Thoracic aorta (tissue), 2 donors: ENCODE measurements around the gene USO1. TPM values are rescaled to one million over a fixed set of nuclear protein-coding genes. Genes with fewer than 3 reads are reported as not detected.
"Not testable (repeated sequence)": the region's sequence is repeated elsewhere in the genome, so short reads cannot be mapped to it uniquely, and the experiment has no call there.

Experiments
- ATAC-seq: fragments of 150-250 bp; one replicate; pipeline ENCODE4 v1.8.0; 2017; ENCODE audit warnings: low read depth; ENCODE audit not compliant: insufficient number of reproducible peaks, low FRiP score
- DNase-seq: peaks from one replicate; pipeline ENCODE4 v3.0.0-alpha.2; 2020; ENCODE audit warnings: low spot score
- H3K27ac ChIP-seq, 2 donors: fragments of 200-600 bp; sonication (generic); 1 replicate in 1 of 2; 2 replicates in 1 of 2; pipeline ENCODE4 v1.5.1; 2016; ENCODE audit warnings: mild to moderate bottlenecking in 2 of 2, moderate library complexity in 2 of 2
- H3K27me3 ChIP-seq: fragments of 200-600 bp; sonication (generic); replicated peaks from 2 replicates; pipeline ENCODE4 v1.6.0; 2016; ENCODE audit warnings: mild to moderate bottlenecking; ENCODE audit not compliant: insufficient read depth
- H3K36me3 ChIP-seq: fragments of 200-600 bp; sonication (generic); one replicate; pipeline ENCODE4 v1.5.1; 2016
- H3K4me1 ChIP-seq, 2 donors: fragments of 200-600 bp; sonication (generic); 1 replicate in 1 of 2; 2 replicates in 1 of 2; pipeline versions ENCODE4 v1.5.1 to v1.6.0; 2016; ENCODE audit warnings: low read depth in 2 of 2, mild to moderate bottlenecking in 1 of 2; ENCODE audit not compliant: control insufficient read depth in 1 of 2
- H3K4me3 ChIP-seq: fragments of 200-600 bp; sonication (generic); 2 replicates; pipeline ENCODE4 v1.5.1; 2016; ENCODE audit warnings: mild to moderate bottlenecking
- H3K9me3 ChIP-seq: fragments of 200-600 bp; sonication (generic); 2 replicates; pipeline ENCODE4 v1.5.1; 2016
- total RNA-seq, 2 donors: library from RNA; depleted of rRNA; stranded (reverse); fragments of >200 nt; gene quantifications; one replicate each; pipeline versions ENCODE4 v1.1.0 to v1.2.3, GENCODE V29; 2016
- TF ChIP-seq, protein P1 (sequence below): fragments of 200-600 bp; sonication (generic); IDR thresholded peaks from one replicate; pipeline ENCODE4 v1.5.1; 2019; ENCODE audit warnings: antibody characterized with exemption

The USO1 gene
- total RNA-seq, 2 donors from 2014 or later: 68.0 to 85.9 TPM

DNA sequence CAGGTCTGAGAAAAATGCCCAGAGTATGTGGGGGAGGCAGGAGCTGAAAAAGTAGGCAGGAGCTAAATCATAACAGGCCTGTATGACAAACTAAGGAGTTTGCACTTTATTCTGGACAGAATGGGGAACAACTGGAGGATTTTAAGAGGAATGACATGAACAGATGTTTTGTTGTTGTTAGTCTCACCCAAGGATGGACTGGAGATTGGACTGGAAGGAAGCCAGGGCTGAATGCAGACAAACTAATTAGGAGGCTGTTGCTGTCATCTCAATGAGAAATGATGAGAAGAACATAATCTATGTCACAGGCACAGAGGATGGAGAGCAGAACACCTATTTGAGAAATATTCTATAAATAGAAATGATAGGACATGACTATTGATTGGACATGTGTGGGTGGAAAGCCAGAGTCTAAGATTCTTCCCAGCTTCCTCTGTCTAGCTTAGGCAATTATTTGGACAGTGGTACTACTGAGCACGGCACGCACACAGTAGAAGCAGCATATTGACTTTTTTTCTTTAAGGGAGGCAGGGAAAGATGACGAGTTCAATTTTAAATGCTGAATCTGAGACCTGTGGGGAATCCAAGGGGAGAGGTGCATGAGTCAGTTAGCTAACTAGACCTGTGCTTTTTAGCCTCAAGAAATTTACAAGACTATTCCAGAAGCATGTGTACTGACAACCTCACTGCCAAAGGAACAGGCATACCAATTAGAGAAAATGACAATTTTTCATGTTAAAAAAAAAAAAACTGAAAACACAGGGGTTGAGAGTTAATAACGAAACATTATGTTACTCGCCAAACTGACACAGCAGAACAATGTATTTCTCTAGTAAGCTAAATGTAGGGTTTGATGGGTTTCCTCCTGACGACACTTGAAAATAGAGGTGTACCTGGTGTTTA lies 963 bp upstream of the USO1 start:
- Histone ChIP-seq H3K4me3 (peak overlapping the region; percentile 81), H3K27ac (peak overlapping the region; percentile 79 to 94), H3K27me3 (no peaks in the 10 kb centered on the region), H3K36me3 (no peaks in the 10 kb centered on the region), H3K9me3 (no peaks in the 10 kb centered on the region), H3K4me1 (peaks cover 21 to 42% of the 10 kb centered on the region in 2 donors)
- no peak for ATAC-seq
- DNase-seq: no peak
- TF ChIP-seq, protein P1, sequence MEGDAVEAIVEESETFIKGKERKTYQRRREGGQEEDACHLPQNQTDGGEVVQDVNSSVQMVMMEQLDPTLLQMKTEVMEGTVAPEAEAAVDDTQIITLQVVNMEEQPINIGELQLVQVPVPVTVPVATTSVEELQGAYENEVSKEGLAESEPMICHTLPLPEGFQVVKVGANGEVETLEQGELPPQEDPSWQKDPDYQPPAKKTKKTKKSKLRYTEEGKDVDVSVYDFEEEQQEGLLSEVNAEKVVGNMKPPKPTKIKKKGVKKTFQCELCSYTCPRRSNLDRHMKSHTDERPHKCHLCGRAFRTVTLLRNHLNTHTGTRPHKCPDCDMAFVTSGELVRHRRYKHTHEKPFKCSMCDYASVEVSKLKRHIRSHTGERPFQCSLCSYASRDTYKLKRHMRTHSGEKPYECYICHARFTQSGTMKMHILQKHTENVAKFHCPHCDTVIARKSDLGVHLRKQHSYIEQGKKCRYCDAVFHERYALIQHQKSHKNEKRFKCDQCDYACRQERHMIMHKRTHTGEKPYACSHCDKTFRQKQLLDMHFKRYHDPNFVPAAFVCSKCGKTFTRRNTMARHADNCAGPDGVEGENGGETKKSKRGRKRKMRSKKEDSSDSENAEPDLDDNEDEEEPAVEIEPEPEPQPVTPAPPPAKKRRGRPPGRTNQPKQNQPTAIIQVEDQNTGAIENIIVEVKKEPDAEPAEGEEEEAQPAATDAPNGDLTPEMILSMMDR: no peak

DNA sequence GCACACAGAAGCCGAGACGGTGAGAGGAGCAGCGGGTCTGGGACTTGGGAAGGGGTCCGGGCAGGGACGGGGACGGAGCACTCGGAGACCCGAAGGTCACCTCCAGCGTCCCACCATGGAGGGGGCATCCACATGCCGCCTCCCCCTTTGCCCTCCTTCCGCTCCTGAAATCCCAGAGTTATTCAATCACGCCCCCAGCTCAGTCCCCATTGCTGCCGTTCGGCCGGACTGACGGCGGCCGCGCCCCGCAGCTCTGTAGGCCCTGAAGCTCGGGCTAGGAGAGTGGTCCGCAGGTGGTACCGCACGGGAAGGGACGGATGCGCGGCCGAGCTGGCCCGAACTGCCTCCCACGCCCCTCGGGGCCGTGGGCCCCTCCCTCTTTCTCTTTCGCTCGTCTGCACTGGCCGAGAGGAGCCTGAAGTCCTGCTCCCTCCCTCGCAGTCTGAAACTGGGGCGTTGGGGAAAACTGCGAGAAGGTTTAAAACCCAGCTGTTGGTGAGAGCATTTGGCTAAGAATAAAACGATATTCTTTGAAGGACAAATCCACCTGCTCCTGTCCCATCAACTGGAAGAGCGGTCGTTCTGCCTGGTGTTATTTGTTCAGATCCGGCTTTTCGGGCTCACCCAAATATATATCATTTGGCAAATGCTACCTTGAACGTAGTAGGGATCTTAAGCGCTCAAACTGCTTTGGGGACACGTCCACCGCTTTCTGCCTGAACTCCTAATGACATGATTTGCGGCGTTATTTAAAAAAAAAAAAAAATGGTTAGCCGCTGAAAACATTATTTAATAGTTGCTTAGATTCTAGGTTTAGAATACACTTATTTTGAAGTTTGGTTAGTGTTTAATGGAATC lies 719 bp downstream of the USO1 start:
- H3K4me3 ChIP-seq: peak overlapping the region; percentile 81
- peak overlapping the region; percentile 94 to 96 for H3K27ac ChIP-seq

DNA sequence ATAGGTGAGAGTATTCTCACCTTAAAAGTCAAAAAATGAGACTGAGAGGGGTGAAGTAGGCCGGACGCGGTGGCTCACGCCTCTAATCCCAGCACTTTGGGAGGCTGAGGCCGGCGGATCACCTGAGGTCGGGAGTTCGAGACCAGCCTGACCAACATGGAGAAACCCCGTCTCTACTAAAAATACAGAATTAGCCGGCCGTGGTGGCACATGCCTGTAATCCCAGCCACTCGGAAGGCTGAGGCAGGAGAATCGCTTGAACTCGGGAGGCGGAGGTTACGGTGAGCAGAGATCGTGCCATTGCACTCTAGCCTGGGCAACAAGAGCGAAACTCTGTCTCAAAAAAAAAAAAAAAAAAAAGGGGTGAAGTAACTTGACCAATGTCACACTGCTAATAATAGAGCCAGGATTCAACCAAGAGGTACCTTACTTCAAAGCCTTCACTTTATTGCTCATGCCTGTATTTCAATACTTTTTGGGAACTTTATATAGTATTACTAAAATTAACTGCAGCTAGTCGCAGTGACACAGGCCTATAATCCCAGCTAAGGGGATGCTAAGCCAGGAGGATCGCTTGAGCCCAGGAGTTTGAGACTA lies 1.7 kb downstream of the USO1 start:
- peak overlapping the region; percentile 94 to 96 for H3K27ac ChIP-seq
- not testable (repeated sequence) for ATAC-seq, H3K27me3 ChIP-seq, DNase-seq, H3K36me3 ChIP-seq, H3K9me3 ChIP-seq
- H3K4me1 ChIP-seq: peaks cover 29 to 63% of the 10 kb centered on the region in 2 donors
- peak overlapping the region; percentile 81 for H3K4me3 ChIP-seq

More for the DNA sequence above, 719 bp downstream of the USO1 start:
- Histone ChIP-seq H3K9me3 (no peaks in the 10 kb centered on the region), H3K27me3 (no peaks in the 10 kb centered on the region), H3K36me3 (no peaks in the 10 kb centered on the region), H3K4me1 (peaks cover 24 to 57% of the 10 kb centered on the region in 2 donors)
- TF ChIP-seq, protein P1: no peak
- peak; percentile 50 for ATAC-seq
- peak; percentile 20 for DNase-seq

DNA sequence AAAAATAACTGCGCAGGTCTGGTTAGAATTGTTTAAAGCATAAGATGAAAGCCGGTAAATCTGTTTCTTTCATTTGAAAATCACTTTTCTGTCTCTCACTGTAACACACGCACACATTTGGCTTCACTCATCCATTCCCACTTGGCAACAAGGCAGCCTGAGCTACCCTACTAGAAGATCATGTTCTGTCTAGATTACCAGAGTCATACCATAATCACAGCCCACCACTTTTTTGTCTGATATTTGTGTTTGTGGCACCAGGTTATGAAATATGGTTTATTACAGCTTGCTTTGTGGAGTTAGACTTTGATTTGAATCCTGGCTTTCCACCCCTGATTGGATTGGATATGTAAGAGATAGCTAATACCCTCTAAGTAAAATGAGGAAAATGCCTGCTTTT lies 2.2 kb downstream of the USO1 start:
- TF ChIP-seq, protein P1: no peak
- H3K27ac ChIP-seq: peak overlapping the region; percentile 60 to 94
- DNase-seq: no peak
- H3K27me3 ChIP-seq: no peaks in the 10 kb centered on the region
- peaks cover 32 to 69% of the 10 kb centered on the region in 2 donors for H3K4me1 ChIP-seq
- H3K36me3 ChIP-seq: no peaks in the 10 kb centered on the region
- H3K4me3 ChIP-seq: peak overlapping the region; percentile 81
- no peaks in the 10 kb centered on the region for H3K9me3 ChIP-seq
- no peak for ATAC-seq

DNA sequence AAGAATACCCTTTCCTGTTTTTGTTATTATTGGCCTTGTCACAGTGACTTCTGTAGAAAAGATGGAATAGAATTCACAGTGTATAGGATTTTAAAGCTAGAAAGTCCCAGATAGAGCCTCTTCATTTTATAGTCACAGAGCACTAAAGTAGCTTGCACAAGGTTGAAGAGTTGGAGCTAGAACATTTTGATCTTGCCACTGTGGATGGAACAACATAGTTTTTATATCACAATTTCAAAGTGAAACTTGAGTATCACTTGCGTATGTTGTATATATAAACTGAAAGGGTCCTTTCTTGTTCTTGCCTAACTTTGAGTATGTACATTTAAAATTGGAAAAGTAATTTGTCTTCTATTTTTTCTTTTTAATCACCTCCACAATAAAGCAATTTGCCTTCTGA lies 2.7 kb downstream of the USO1 start:
- TF ChIP-seq, protein P1: no peak
- Histone ChIP-seq H3K36me3 (no peaks in the 10 kb centered on the region), H3K4me1 (peaks cover 33 to 72% of the 10 kb centered on the region in 2 donors), H3K27ac (peak overlapping the region; percentile 60 to 94), H3K9me3 (no peaks in the 10 kb centered on the region), H3K4me3 (peak overlapping the region; percentile 81), H3K27me3 (no peaks in the 10 kb centered on the region)
- no peak for ATAC-seq
- DNase-seq: no peak
